NOMO-1 treated with DMSO at 0.1 percent for 48 hours (cell line): ENCODE data around the gene FUT8.
"Not testable (repeated sequence)": the region's sequence is repeated elsewhere in the genome, so short reads cannot be mapped to it uniquely, and the experiment has no call there.

Source experiments
- DNase-seq: peaks from one replicate; lab custom pipeline; 2025; ENCODE audit not compliant: unreplicated experiment; lab: John Stamatoyannopoulos, UW

Gene FUT8

DNA sequence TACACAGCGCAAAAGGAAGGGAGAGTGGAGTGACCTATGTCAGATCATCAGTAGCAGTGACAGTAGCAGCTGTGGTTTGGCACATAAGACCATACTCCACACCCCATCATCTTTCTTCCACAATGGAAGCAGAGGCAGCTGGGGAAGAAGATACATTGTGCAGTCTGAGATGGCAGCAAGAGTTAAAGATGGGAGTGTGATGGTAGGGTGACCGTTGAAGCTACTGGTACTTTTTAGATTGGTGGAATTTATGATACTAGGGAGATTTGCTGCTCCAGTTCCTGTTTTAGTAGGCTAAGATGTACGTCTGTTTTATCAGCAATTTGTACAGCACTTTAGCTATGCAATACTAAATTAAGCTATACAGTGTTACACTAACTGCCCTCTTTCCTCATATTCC lies 291.0 kb downstream of the FUT8 start:
- peak; percentile 12 for DNase-seq

DNA sequence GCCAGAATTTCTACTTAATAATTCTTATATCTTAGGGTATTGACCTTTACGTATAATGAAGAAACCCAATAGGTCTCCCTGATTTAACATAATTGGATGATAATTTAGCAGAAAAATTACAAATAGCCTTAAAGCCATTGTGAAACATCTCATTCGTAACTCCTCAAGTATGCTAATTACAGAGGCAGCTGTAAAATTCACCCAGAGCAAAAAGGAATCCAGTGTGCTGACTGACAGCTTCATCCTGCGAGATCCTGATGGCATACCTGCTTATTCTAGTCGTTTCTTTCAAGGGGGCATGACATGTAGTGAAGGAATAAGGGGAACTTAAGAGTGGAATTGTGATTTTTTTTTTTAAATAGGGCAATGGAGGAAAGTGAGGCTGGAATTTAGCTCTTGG lies 291.5 kb downstream of the FUT8 start:
- no peak for DNase-seq

DNA sequence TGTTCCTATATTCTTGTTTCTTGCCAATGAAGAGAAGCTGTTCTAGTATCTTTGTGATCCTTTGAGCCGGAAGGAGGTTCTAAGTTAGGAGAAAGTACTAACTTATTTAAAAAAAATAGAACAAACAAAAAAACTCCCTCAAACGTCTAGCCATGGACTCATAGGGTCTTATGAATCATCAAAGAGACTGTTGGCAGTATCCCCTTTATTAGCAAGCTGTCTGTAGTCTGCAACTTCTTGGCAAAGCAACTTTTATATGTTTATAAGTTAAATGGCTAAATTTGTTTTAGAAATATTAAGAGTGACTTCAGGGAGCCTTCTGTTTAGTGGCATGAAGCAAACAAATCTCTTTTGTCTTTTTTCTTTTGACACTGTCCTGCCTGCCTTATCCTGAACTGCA lies 291.9 kb downstream of the FUT8 start:
- DNase-seq = no peak

DNA sequence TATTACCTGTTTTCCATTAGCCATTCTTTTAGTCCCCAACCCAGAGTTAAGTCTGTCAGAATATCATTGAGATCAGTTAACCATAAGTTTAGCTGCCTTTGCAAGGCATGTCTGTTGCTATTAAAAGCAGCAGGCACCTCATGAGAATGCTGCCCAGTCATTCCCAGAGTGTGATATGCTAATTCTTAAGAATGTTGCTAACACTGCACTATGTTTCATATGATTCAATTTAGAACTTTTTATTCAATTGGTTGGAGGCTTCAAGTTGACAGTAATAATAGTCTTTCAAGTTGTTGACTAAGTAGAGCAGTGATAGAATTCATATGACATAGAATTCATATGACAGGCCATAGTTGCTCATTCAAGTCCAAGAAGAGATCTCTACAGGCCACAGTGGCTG lies 292.3 kb downstream of the FUT8 start:
- no peak for DNase-seq

DNA sequence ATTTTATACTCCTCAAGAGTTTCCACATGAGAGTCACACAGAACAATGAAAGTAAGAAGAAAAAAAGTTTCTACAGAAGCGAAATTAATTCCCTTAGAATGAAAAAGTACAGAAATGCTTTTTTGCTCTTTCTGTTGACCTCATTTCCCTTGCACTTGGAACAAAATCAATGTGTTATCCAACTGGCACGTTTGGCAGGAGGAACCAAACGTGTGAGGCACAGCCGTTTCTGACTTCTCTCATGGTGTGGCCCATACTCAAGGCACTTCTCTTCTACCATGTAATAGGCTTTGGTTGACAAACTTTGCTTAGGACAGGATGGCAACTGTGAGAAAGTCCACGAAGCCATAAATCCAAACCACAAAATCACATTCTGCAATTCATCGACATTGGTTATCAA lies 297.0 kb downstream of the FUT8 start:
- DNase-seq = no peak

DNA sequence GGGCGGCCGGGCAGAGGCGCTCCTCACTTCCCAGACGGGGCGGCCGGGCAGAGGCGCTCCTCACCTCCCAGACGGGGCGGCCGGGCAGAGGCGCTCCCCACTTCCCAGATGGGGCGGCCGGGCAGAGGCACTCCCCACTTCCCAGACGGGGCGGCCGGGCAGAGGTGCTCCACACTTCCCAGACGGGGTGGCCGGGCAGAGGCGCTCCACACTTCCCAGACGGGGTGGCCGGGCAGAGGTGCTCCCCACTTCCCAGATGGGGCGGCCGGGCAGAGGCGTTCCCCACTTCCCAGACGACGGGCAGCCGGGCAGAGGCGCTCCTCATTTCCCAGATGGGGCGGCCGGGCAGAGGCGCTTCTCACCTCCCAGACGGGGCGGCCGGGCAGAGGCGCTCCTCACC lies 304.3 kb downstream of the FUT8 start:
- DNase-seq = not testable (repeated sequence)

DNA sequence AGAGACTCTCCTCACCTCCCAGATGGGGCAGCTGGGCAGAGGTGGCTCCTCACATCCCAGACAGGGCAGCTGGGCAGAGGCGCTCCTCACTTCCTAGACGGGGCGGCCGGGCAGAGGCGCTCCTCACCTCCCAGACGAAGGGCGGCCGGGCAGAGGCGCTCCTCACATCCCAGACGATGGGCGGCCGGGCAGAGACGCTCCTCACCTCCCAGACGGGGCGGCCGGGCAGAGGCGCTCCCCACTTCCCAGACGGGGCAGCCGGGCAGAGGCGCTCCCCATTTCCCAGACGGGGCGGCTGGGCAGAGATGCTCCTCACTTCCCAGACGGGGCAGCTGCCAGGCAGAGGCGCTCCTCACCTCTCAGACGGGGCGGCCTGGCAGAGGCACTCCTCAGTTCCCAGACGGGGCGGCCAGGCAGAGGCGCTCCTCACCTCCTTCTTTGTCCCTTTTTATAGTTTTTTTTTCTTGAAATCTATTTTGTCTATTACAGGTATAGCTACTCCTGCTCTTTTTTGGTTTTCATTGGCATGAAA lies 304.9 kb downstream of the FUT8 start:
- not testable (repeated sequence) for DNase-seq

DNA sequence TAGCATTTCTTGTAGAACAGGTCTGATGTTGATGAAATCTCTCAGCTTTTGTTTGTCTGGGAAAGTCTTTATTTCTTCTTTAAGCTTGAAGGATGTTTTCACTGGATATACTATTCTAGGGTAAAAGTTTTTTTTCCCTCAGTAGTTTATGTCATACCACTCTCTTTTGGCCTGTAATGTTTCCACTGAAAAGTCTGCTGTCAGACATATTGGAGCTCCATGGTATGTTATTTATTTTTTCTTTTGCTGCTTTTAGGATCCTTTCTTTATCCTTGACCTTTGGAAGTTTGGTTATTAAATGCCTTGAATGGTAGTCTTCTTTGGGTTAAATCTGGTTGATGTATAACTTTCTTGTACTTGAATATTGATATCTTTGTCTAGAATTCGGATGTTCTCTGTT lies 306.1 kb downstream of the FUT8 start:
- DNase-seq = no peak

DNA sequence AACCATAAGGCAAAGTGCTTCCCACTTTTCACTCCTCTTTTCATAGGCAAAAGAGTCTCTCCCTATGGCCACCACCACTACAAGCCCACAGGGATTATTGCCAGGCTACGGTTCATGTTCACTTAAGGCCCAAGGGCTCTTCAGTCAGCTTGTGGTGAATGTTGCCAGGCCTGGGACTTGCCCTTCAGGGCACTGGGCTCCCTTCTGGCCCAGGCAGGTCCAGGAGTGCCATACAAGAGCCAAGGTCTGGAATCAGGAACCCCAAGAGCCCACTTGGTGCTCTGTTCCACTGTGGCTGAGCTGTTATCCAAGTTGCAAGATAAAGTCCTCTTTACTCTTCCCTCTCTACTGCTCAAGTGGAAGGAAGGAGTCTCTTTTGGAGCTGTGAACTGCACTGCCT lies 307.6 kb downstream of the FUT8 start:
- no peak for DNase-seq

DNA sequence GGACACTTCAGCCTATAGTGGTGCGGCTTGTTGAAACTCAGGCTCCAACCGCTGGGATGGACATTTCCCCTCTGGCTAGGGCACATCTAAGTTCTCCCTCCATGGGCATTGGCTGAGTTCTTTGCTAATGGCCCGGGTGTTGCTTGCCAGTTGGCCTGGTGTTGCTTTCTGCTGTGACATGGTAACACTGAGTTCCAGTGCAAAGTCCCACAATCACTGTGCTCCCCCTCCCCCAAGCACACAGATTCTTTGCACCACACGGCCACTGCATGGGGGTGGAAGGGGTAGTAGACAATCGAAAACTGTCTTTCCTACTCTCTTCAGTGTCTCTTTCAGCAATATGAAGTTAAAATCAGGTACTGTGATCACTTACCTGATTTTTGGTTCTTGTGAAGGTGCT lies 308.2 kb downstream of the FUT8 start:
- no peak for DNase-seq

DNA sequence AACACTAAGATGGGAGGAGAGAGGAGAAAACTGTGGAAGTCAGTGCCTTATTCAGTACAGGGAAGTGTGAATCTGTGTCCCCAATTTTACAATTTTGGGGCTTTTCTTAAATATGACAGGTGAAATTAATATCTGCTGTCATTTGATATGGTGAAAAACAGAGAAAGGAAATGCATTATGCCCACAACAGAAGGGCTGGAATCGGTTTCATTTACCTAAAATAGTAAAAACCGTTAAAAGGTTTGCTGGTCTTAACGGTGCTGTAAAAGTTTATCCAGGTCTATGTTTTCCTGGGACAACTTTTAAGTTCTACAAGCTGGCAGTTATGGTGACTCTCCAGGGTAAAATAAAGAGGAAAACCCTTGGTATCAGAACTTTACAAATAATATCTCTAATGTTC lies 310.8 kb downstream of the FUT8 start:
- DNase-seq = no peak

DNA sequence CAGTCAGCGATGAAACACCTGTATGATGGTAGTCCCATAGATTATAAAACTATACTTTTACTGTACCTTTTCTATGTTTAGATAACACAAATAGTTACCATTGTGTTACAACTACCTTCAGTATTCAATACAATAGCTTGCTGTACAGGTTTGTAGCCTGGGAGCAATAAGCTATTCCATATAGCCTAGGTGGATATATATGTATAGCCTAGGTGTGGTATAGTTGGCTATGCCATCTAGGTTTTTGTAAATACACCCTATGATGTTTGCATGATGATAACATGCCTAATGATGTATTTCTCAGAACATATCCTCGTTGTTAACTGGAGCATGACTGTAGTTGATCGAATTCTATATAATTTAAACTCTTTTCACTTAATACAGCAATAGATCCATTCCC lies 316.1 kb downstream of the FUT8 start:
- no peak for DNase-seq

DNA sequence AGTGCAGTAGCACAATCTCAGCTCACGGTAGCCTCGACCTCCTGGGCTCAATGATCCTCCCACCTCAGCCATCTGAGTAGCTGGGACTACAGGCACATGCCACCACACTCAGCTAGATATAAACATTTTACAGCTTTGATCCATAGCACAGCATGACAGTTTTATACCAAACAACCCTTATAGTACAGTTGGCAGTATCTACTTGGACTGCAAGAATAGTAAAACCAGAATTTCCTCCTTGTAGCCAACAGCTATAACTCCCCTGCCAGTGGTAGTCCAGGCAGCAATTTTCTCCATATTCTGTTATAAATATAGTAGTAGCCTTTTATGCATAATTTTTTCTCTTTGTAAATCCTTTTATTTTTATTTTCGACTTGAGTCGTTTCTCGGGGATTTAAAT lies 317.0 kb downstream of the FUT8 start:
- no peak for DNase-seq

DNA sequence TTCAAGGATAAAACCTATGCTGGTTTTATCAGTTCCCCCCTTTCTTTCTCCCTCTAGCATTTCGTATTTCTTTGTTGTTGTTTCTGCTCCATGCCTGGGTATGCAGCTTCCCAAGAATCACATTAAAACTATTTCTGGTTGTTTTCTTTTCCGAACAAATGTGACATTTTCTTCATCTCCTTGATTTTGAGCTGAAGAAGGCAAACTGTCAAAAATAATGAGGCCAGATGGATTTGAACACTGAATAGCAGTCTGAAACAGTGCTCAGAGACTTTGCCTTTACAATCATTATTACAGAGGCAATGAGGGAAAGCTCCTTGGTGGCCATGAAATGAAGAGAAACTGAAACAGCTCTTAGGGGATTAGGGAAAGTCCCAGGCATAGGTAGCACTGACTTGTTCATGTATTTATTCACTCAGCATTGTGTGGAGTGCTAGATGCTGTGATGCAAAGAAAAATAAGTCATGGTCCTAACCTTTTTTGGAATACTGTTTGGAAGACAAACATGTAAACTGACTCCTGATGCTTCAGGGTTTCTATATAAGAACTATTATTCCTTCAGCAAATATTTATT lies 319.5 kb downstream of the FUT8 start:
- no peak for DNase-seq

DNA sequence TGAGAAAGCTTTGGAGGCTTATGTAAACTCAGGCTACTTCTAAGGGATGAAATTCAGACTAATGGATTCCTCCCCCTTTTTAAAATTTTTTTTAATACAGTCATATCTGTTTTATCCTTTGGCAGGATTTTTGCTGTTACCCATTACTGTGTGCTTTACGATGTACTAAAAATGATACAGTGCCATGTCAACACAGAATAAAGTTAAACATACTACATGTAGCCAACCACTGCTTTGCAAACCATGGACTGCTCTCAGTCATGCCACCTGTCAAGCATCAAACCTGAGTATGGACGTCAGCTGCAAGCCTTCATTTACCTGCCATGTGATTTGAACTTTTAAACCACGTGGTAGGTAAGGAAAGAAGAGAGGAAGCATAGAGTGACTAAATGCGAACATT lies 325.8 kb downstream of the FUT8 start:
- DNase-seq = no peak

DNA sequence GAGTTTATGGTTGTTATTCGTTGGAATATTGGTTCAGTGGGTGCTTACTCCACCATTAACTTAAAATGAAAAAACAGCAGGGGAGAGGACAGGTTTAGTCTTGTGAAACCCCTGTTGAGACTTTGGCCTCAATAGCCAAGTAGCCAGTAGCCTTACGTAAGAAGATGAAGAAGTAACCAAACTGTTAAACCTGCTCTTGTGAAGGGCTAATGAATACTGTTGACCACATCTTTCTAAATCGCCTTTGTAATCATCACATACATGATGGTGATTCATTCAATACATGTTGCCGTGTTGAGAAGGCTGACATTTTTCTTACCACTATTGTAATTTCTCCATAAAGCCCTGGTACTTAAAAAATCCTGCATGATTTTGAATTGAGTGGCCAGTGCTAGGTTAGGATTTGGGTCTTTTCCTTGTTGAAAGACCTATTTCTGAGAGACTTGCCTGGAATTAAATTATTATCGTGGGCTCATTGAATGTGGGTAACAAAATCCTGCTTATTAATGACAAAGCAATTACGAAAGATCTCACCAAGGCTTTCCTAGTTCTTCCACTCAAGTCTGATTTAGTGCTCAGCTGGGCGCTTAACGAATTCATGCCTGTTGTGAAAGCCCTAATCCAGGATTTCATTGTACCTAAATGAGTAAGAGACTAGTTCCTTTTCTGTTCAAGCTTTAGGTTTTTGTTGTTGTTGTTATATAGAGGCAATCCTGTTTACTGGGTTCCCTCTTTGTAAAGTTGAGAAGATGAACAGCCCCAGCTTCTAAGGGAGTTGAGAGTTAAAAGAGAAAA lies 333.1 kb downstream of the FUT8 start:
- DNase-seq = peak; percentile 81

DNA sequence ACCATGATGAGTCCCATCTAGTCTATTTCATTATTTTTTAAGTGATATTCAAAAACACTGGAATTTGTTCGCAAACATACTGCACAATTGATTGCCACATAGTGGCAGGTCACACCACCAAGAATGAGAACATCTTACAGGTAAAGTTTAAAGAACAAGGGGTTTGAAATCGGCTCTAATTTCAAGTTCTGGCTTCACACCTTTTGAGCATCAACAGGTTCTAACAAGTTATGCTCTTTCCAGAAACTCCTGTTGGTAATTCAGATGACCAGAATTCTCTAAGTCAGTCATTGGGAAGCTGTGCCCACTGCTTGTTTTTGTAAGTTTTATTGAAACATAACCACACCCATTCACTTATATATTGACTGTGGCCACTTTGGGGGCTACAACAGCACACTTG lies 336.3 kb downstream of the FUT8 start:
- no peak for DNase-seq

DNA sequence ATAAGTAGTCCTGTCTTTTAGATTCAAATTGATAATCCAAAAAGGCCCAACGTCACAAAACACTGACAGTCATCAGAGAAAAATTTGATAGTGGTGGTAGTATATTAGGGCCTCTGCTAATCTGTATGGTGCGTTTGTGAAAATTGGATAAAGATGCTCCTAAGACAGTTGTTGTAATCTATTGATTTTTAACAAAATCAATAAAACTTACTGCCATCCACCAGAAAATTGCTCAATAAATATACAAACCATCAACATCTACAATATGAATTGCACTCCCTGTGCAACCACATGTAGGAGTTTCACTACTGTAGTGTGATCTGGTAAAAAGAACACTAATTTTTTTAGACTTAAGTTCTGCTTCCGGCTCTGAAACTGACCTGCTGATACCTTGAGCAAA lies 336.8 kb downstream of the FUT8 start:
- DNase-seq = no peak

DNA sequence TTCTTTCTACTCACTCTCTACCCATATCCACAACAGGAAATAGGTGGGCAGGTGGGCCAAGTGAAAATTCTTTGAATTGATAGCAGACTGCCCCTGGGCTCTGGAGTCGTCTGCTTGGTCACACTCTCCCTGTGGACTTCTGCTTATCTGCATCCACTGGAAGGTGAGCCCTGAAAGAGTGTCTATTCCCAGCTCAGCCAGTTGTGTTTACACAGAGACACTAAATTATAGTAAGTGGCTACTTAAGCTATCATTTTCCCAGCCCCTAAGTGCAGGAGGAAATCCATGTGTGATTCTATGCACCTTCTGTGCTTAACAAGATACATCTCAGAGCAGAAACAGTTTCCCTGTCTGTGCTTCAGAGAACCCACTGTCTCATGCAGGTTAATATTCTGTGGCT lies 338.4 kb downstream of the FUT8 start:
- DNase-seq = no peak

DNA sequence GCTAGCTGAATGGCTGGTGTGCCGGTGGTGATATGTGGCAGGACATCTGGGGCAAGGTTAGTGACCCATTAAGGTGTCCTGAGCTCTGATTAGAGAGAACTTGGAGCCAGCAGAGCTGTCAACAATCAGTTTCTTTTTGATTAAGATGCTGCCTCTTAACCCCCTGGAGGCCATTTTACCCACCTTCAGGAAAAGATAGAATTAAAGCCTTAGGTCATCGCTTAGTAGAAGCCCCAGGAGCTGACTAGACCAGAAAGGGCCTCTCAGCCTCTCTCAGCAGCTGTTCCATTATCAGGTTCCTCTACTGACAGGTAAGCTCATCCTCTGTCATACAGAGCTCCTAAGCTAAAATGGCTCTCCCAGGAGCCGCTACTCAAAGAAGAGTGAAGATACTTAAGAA lies 339.0 kb downstream of the FUT8 start:
- no peak for DNase-seq

DNA sequence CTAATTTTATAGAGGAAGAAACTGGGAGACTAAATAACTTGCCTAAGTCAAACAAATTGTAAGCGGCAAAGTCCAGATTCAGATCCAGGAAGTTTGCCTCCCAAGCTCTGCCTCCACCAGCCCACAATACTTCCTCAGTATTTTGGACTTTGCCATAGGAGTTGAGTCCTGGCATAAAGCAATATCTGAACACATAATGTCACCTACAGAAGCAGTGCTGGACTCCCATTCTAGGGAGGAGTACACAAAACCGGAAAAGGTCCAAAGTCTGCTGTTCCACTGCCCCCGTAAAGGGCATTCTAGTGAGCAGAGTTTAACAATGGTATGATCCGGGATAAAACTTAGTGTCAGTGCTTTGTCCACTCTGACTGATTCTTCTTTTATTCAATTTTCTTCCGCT lies 340.5 kb downstream of the FUT8 start:
- no peak for DNase-seq

DNA sequence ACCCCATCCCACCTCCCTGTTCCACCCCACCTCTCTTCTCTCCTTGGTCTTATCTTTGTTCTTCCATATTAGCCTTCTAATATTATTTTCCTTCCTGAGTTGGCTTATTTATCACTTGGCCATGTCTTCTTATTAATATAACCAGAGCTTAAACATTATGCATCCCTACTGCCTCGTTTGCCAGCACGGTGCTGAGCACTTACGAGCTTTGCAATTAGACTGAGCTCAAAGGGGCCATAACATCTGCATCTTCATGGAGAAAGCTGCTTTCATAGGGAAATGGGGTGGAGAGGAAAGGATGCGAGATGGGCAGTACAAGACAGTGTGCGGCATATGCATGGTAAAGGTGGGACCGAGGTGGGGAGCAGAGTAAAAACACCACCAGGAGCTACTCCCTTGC lies 342.8 kb downstream of the FUT8 start:
- no peak for DNase-seq

DNA sequence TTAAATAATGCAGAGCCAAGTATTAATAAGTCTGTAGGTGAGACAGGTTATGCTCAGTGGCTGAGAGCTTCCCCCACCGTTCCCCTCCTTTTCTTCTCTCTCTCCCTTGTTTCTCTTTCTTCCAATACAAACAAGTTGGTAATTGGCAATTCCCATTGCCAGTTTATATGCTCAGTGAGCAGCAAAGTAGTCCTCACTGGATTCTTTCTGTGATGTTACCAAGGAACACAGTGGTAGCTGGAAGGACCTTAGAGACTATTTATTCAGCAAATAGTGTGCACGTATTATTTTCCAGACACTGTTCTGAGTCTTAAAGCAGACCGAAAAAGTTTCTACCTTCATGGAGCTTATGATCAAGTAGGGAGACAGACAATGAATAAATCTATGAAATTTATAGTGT lies 344.4 kb downstream of the FUT8 start:
- no peak for DNase-seq
